Cardiac fibroblast (primary cell): ENCODE results near the gene ALOX5.

ENCODE experiments used
- DNase-seq, 2 donors: peaks; one replicate each; pipeline versions ENCODE4 v3.0.0 to v3.0.0-alpha.2; 2010; ENCODE audit warnings: low read depth in 2 of 2
- H3K4me3 ChIP-seq, 2 donors: replicated peaks in 1 of 2; 1 replicate in 1 of 2; 2 replicates in 1 of 2; pipeline ENCODE4 v1.5.1; 2011; ENCODE audit warnings: low read depth in 2 of 2, low read length in 2 of 2, mild to moderate bottlenecking in 2 of 2, moderate library complexity in 1 of 2
- CTCF ChIP-seq: IDR thresholded peaks from one replicate; pipeline ENCODE4 v1.5.1; 2011; ENCODE audit warnings: low read depth, mild to moderate bottlenecking, low read length, inconsistent platforms

ALOX5 gene

DNA sequence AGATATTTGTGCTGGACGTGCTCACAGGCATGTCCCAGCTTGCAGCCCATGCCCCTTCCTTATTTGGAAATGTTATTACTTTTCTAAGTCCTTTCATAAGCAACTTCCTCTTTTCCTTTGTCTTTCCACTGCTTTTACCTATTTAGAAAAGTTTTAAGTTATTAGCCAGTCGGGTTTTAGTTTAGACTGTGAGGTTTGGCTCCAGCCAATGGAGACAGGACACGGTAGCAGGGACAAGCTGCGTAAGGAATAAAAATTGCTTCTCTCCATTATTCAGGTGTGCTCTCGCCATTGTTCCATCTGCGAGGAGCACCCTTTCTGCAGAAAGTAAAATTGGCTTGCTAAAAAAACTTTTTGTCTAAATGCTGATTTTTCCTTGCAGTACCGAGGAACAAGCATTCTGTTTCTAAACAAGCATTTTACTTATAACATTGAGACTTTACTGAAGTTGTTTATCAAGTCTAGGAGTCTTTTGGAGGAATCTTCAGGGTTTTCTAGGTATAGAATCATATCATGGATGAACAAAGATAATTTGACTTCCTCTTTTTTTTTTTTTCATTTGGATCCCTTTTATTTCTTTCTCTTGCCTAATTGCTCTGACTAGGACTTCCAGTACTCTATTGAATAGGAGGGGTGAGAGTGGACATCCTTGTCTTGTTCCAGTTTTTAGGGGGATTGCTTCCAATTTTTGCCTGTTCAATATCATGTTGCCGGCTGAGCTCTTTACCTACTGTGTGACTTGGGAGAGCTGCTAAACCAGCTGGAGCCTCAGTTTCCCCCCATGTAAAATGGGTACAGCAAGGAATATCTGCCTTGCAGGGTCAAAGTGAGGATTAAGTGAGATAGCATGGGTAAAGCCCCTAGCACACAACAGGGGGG is 63.8 kb downstream of the ALOX5 start:
- no peak overlapping the region for H3K4me3 ChIP-seq
- TF ChIP-seq CTCF, result no peak
- no peak for DNase-seq

- no peak for DNase-seq
- no peak overlapping the region for H3K4me3 ChIP-seq
- TF ChIP-seq CTCF, result no peak
Measured at GRCh38 chr10:45438466-45439090, 64.6 kb downstream of the ALOX5 start.

DNA sequence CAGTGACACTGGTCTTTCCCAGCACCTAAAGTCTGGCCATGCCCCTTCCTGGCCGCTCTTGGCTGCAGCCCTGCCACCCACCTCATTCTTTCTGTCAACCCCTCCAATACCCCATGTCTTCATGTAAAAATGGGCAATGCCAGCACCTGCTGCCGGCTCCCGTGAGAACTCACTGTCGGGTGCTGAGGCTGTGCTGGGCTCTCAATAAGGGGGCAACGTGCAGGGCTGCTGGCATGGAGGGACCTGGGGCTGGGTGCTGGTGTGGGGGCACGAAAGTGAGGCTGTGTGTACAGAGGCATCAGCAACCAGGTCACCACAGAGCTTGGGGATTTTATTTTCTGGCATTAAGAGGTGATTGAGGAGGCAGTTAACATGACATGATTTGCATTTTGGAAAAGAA is 65.3 kb downstream of the ALOX5 start:
- TF ChIP-seq CTCF, result no peak
- DNase-seq, result no peak

DNA sequence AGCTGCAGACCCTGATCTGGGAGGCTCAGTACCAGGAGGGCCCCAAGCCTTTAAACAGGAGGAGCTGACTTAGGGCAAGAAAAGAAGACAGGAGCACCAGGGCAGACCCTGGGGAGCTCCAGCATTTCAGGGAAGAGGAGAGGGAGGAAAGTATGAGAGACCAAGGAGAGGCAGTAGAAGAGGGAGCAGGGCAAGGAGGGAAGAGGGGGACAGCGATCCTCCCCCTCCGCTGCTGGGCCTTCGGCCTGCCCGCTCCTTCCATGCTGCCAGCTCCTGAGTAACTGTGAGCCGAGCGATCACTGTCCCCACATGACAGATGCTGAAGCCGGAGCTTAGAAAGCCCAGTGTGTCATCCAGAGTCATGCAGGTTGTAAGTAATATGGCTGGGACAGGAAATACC is 65.9 kb downstream of the ALOX5 start:
- no peak for TF ChIP-seq CTCF
- no peak for DNase-seq
- H3K4me3 ChIP-seq, result no peak overlapping the region

More for the DNA sequence above, 65.3 kb downstream of the ALOX5 start:
- no peak overlapping the region for H3K4me3 ChIP-seq

DNA sequence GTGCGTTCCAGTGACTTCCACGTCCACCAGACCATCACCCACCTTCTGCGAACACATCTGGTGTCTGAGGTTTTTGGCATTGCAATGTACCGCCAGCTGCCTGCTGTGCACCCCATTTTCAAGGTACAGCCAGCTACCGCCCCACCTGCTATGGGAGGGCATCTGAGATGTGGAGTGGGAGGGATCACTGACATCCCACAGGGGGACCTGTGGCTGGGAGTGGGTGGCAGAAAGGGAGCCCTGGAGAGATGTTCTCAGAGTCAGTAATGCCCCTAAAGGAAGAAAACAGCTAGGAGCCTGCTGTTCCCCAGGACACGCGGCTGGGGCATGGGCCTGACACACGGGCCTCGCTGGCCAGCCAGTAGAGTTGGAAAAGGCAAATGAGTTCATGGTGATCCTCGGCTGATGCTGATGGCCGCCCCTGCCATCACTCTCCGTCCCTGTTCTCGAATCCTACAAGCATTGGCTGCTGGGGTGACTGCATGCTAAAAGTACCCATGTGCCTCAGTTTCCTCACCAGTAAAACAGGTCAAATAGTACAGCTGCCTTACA is 66.6 kb downstream of the ALOX5 start:
- TF ChIP-seq CTCF, result no peak

DNA sequence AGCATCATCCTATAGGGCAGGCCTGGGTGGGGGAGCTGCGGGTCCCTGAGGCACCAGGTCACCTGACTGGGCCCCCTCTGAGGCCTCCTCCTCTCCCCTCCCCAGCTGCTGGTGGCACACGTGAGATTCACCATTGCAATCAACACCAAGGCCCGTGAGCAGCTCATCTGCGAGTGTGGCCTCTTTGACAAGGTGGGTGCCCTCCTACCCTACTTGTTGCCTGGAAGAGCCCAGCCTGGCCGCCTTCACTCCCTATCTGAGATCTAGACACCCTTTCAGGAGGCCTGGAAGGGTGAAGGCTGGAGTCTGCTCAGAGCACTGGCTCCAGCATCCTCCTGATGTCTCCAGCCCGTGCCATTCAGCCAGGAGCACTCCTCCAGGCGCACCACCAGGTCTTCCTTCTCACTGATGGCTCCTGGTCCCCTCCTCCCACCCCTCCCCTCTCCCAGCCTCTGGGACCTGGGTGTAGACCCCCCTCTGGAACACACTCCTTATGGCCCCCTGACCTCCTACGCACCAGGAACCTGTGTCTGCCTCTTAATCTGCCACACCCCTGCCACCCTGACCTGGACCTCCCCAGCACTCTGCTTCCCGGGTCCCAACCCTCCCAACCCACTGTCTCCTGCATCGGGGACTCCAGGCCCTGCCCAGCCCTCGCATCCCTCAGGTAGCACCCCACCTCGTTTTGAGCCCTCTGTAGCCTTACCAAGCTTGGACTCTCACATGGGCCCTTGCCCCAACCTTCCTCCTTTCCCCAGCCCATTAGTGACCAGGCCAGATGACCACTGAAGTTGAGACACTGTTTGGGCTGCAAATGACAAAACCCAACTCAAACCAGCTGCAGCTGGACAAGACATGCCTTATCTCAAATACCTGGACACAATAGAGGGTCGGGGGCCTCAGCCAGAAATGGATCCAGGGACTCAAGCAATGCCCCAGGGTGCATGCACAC is 67.5 kb downstream of the ALOX5 start:
- DNase-seq, result no peak
- H3K4me3 ChIP-seq, result no peak overlapping the region
- no peak for TF ChIP-seq CTCF

More for the DNA sequence above, 66.6 kb downstream of the ALOX5 start:
- no peak overlapping the region for H3K4me3 ChIP-seq
- DNase-seq, result no peak
